ENCODE results near the gene MS4A6E.

The MS4A6E gene

GRCh38 chr11:60375316-60375715 lies 48.3 kb downstream of the MS4A6E start:
- DNase-seq (ENCODE audit: low read depth, low spot score) = no peak

GRCh38 chr11:60376601-60377000 lies 49.5 kb downstream of the MS4A6E start:
- no peak for DNase-seq (ENCODE audit: low read depth, low spot score)

- no peak for DNase-seq (ENCODE audit: low read depth, low spot score)
Observed at GRCh38 chr11:60377401-60378136, 50.5 kb downstream of the MS4A6E start.

- DNase-seq (ENCODE audit: low read depth, low spot score) = no peak
Observed at GRCh38 chr11:60378354-60378753, 51.3 kb downstream of the MS4A6E start, which contains the start of gene MS4A7. MS4A7 (plus strand) TSS chr11:60378532; CDS start chr11:60383142, 4,610 bp downstream.

- no peak for DNase-seq (ENCODE audit: low read depth, low spot score)
Observed at GRCh38 chr11:60389279-60389910, 62.3 kb downstream of the MS4A6E start.

- DNase-seq (ENCODE audit: low read depth, low spot score) = no peak
Observed at GRCh38 chr11:60390419-60390818, 63.4 kb downstream of the MS4A6E start.

Data from astrocyte of the hippocampus (primary cell).